ENCODE measurements around the gene COX7B2. TPM values are rescaled to one million over a fixed set of nuclear protein-coding genes. Genes with fewer than 3 reads are reported as not detected.

COX7B2 gene
- total and polyA plus RNA-seq, 2 of the 4 experiments (the other 2 are of a cell fraction), result not detected

- Histone ChIP-seq H2AK5ac (ENCODE audit: low read depth, low read length) (no peak overlapping the region), H3K9ac (ENCODE audit: low read depth, low read length) (no peak overlapping the region), H3K27me3 (ENCODE audit: control insufficient read depth, insufficient read depth, low read length) (no peaks in the 10 kb centered on the region), H4K5ac (ENCODE audit: low read depth, low read length) (no peak overlapping the region), H3K23ac (ENCODE audit: low read depth, low read length) (no peak overlapping the region), H3K4ac (ENCODE audit: low read depth, low read length) (no peak overlapping the region), H3K4me2 (ENCODE audit: low read depth, low read length) (no peak overlapping the region), H3K14ac (replicated peaks; ENCODE audit: low read depth, low read length) (no peak overlapping the region), H2BK120ac (ENCODE audit: low read depth, low read length) (no peak overlapping the region), H3K9me1 (ENCODE audit: insufficient read depth, low read length) (no peaks in the 10 kb centered on the region), H2BK15ac (ENCODE audit: low read depth, low read length) (no peak overlapping the region), H4K20me1 (ENCODE audit: insufficient read depth, low read length) (no peaks in the 10 kb centered on the region), H3K18ac (ENCODE audit: low read depth, low read length) (no peak overlapping the region), H2BK20ac (ENCODE audit: low read depth, low read length) (no peak overlapping the region), H2BK5ac (ENCODE audit: low read depth, low read length, poor library complexity, severe bottlenecking) (no peak overlapping the region), H3K79me1 (ENCODE audit: low read depth in 1 of 2, low read length in 2 of 2) (no peaks in the 10 kb centered on the region), H4K8ac (ENCODE audit: low read depth in 2 of 2, low read length in 2 of 2) (no peak overlapping the region), H3K4me3 (ENCODE audit: insufficient read depth, low read depth, low read length) (no peak overlapping the region), H2AFZ (replicated peaks; ENCODE audit: low read length, poor library complexity) (no peak overlapping the region), H3K9me3 (ENCODE audit: control insufficient read depth, insufficient read depth, low read length) (no peaks in the 10 kb centered on the region), H3K4me1 (ENCODE audit: control insufficient read depth, insufficient read depth, low read length) (no peaks in the 10 kb centered on the region), H3K56ac (ENCODE audit: extremely low read depth, insufficient read depth, low read length) (no peak overlapping the region), H3K27ac (ENCODE audit: insufficient read depth, low read length) (no peak overlapping the region), H2AK9ac (replicated peaks; ENCODE audit: low read depth, low read length, poor library complexity) (no peak overlapping the region), H3K36me3 (ENCODE audit: control insufficient read depth, insufficient read depth, low read length) (no peaks in the 10 kb centered on the region), H4K91ac (ENCODE audit: insufficient read depth, low read depth, low read length) (no peak overlapping the region)
- DNase-seq (no peak), ATAC-seq (ENCODE audit: low read depth) (no peak)
- intact Hi-C loops (cut with micrococcal nuclease), result no loop called here
- in situ Hi-C loops (cut with MboI; ENCODE audit: low sequenced_read_pairs), result no loop called here
- TF ChIP-seq CHD1 (IDR thresholded peaks at IDR 0.05; ENCODE audit: low read depth, low read length) (no peak), RCOR1 (IDR thresholded peaks at IDR 0.05; ENCODE audit: insufficient replicate concordance, low read length) (no peak), MAFK (IDR thresholded peaks at IDR 0.05; ENCODE audit: low read depth, low read length) (no peak), BHLHE40 (IDR thresholded peaks at IDR 0.05; ENCODE audit: low read depth, low read length) (no peak), CTCF (conservative IDR thresholded peaks at IDR 0.05; ENCODE audit: low read depth, low read length) (no peak), NFE2L2 (IDR thresholded peaks at IDR 0.05; ENCODE audit: low read depth, low read length) (no peak), POLR2A (IDR thresholded peaks at IDR 0.05; ENCODE audit: low read depth, low read length) (no peak), FOS (IDR thresholded peaks at IDR 0.05; ENCODE audit: low read depth, low read length) (no peak), RFX5 (IDR thresholded peaks at IDR 0.05; ENCODE audit: low read depth, low read length) (no peak), MXI1 (IDR thresholded peaks at IDR 0.05; ENCODE audit: borderline replicate concordance, low read depth, low read length) (no peak), SMC3 (IDR thresholded peaks at IDR 0.05; ENCODE audit: low read depth, low read length) (no peak), RAD21 (IDR thresholded peaks at IDR 0.05; ENCODE audit: low read length) (no peak), MAZ (IDR thresholded peaks at IDR 0.05; ENCODE audit: borderline replicate concordance, low read depth, low read length) (no peak), CEBPB (IDR thresholded peaks at IDR 0.05; ENCODE audit: low read depth, low read length) (no peak)
- TF ChIP-seq, protein P1, sequence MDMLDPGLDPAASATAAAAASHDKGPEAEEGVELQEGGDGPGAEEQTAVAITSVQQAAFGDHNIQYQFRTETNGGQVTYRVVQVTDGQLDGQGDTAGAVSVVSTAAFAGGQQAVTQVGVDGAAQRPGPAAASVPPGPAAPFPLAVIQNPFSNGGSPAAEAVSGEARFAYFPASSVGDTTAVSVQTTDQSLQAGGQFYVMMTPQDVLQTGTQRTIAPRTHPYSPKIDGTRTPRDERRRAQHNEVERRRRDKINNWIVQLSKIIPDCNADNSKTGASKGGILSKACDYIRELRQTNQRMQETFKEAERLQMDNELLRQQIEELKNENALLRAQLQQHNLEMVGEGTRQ (IDR thresholded peaks at IDR 0.05; ENCODE audit: low read depth, low read length), result no peak
- TF ChIP-seq, protein P2, sequence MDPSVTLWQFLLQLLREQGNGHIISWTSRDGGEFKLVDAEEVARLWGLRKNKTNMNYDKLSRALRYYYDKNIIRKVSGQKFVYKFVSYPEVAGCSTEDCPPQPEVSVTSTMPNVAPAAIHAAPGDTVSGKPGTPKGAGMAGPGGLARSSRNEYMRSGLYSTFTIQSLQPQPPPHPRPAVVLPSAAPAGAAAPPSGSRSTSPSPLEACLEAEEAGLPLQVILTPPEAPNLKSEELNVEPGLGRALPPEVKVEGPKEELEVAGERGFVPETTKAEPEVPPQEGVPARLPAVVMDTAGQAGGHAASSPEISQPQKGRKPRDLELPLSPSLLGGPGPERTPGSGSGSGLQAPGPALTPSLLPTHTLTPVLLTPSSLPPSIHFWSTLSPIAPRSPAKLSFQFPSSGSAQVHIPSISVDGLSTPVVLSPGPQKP (IDR thresholded peaks at IDR 0.05; ENCODE audit: borderline replicate concordance, low read depth, low read length), result no peak
- no CpG with 5 or more reads among the region's 2 CpGs for WGBS, 2 experiments (ENCODE audit: extremely low coverage in 2 of 2, insufficient read length in 1 of 2)
- no TSS peak for BruUV-seq (replicated peaks)
- ChIA-PET CTCF (no interaction called here), POLR2A (ENCODE audit: unreplicated experiment) (no interaction called here)
- dilution Hi-C loops (cut with HindIII; ENCODE audit: low sequenced_read_pairs, unreplicated experiment), result no loop called here
Measured at GRCh38 chr4:46837639-46838038, 71.4 kb downstream of the COX7B2 start.

Data from IMR-90 (cell line).